ENCODE measurements around the gene SNX30. TPM values are rescaled to one million over a fixed set of nuclear protein-coding genes. Genes with fewer than 3 reads are reported as not detected.
A peak's percentile ranks its signal among the peaks of the same experiment; 100 is the strongest.

The SNX30 gene
- total RNA-seq, 1 experiment from 2014 or later = 10.2 TPM

GRCh38 chr9:112777914-112778313 is 27.4 kb downstream of the SNX30 start:
- Histone ChIP-seq H3K36me3 (no peaks in the 10 kb centered on the region), H3K27ac (no peak overlapping the region), H3K4me1 (replicated peaks) (no peaks in the 10 kb centered on the region), H3K27me3 (replicated peaks) (no peaks in the 10 kb centered on the region), H3K9me3 (replicated peaks) (no peaks in the 10 kb centered on the region), H3K4me3 (no peak overlapping the region)
- no peak for DNase-seq (ENCODE audit: low read depth in 1 of 2, low spot score in 2 of 2)

GRCh38 chr9:112780450-112781036 is 30.0 kb downstream of the SNX30 start:
- no peak overlapping the region for H3K4me3 ChIP-seq

GRCh38 chr9:112782218-112782617 is 31.7 kb downstream of the SNX30 start:
- DNase-seq (ENCODE audit: low read depth in 1 of 2, low spot score in 2 of 2) = no peak
- Histone ChIP-seq H3K36me3 (no peaks in the 10 kb centered on the region), H3K4me1 (replicated peaks) (no peaks in the 10 kb centered on the region), H3K27me3 (replicated peaks) (no peaks in the 10 kb centered on the region), H3K9me3 (replicated peaks) (no peaks in the 10 kb centered on the region), H3K27ac (no peak overlapping the region), H3K4me3 (no peak overlapping the region)

More at GRCh38 chr9:112780450-112781036, 30.0 kb downstream of the SNX30 start:
- no peaks in the 10 kb centered on the region for H3K36me3 ChIP-seq
- no peak overlapping the region for H3K27ac ChIP-seq
- H3K27me3 ChIP-seq (replicated peaks) = no peaks in the 10 kb centered on the region
- no peaks in the 10 kb centered on the region for H3K9me3 ChIP-seq (replicated peaks)
- DNase-seq (ENCODE audit: low read depth in 1 of 2, low spot score in 2 of 2) = no peak
- H3K4me1 ChIP-seq (replicated peaks) = no peaks in the 10 kb centered on the region

GRCh38 chr9:112783551-112783954 is 33.0 kb downstream of the SNX30 start:
- Histone ChIP-seq H3K9me3 (replicated peaks) (no peaks in the 10 kb centered on the region), H3K27ac (no peak overlapping the region), H3K27me3 (replicated peaks) (no peaks in the 10 kb centered on the region), H3K4me3 (no peak overlapping the region), H3K4me1 (replicated peaks) (no peaks in the 10 kb centered on the region), H3K36me3 (no peaks in the 10 kb centered on the region)
- no peak for DNase-seq (ENCODE audit: low read depth in 1 of 2, low spot score in 2 of 2)

GRCh38 chr9:112784020-112784785 is 33.6 kb downstream of the SNX30 start:
- no peaks in the 10 kb centered on the region for H3K27me3 ChIP-seq (replicated peaks)
- H3K4me1 ChIP-seq (replicated peaks) = no peaks in the 10 kb centered on the region
- no peaks in the 10 kb centered on the region for H3K9me3 ChIP-seq (replicated peaks)
- H3K36me3 ChIP-seq = no peaks in the 10 kb centered on the region
- H3K4me3 ChIP-seq = no peak overlapping the region
- no peak overlapping the region for H3K27ac ChIP-seq
- no peak for DNase-seq (ENCODE audit: low read depth in 1 of 2, low spot score in 2 of 2)

GRCh38 chr9:112785986-112786385 is 35.4 kb downstream of the SNX30 start:
- Histone ChIP-seq H3K36me3 (no peaks in the 10 kb centered on the region), H3K9me3 (replicated peaks) (no peaks in the 10 kb centered on the region), H3K27me3 (replicated peaks) (no peaks in the 10 kb centered on the region), H3K4me3 (no peak overlapping the region), H3K4me1 (replicated peaks) (no peaks in the 10 kb centered on the region), H3K27ac (no peak overlapping the region)
- DNase-seq (ENCODE audit: low read depth in 1 of 2, low spot score in 2 of 2) = no peak

- no peak overlapping the region for H3K4me3 ChIP-seq
- H3K36me3 ChIP-seq = no peaks in the 10 kb centered on the region
- no peak overlapping the region for H3K27ac ChIP-seq
- H3K4me1 ChIP-seq (replicated peaks) = no peaks in the 10 kb centered on the region
- no peaks in the 10 kb centered on the region for H3K27me3 ChIP-seq (replicated peaks)
- no peaks in the 10 kb centered on the region for H3K9me3 ChIP-seq (replicated peaks)
- DNase-seq (ENCODE audit: low read depth in 1 of 2, low spot score in 2 of 2) = no peak
Measured at GRCh38 chr9:112786829-112787520, 36.4 kb downstream of the SNX30 start.

- H3K9me3 ChIP-seq (replicated peaks) = no peaks in the 10 kb centered on the region
- no peak for DNase-seq (ENCODE audit: low read depth in 1 of 2, low spot score in 2 of 2)
Measured at GRCh38 chr9:112787978-112788377, 37.4 kb downstream of the SNX30 start.

GRCh38 chr9:112789473-112789872 is 38.9 kb downstream of the SNX30 start:
- no peak overlapping the region for H3K27ac ChIP-seq

More at GRCh38 chr9:112787978-112788377, 37.4 kb downstream of the SNX30 start:
- H3K36me3 ChIP-seq = no peaks in the 10 kb centered on the region
- H3K4me1 ChIP-seq (replicated peaks) = no peaks in the 10 kb centered on the region
- no peak overlapping the region for H3K4me3 ChIP-seq
- H3K27ac ChIP-seq = no peak overlapping the region
- H3K27me3 ChIP-seq (replicated peaks) = no peaks in the 10 kb centered on the region

GRCh38 chr9:112789891-112790774 is 39.6 kb downstream of the SNX30 start:
- no peak overlapping the region for H3K4me3 ChIP-seq
- no peaks in the 10 kb centered on the region for H3K4me1 ChIP-seq (replicated peaks)
- no peaks in the 10 kb centered on the region for H3K27me3 ChIP-seq (replicated peaks)
- DNase-seq (ENCODE audit: low read depth in 1 of 2, low spot score in 2 of 2) = no peak
- H3K36me3 ChIP-seq = no peaks in the 10 kb centered on the region
- no peaks in the 10 kb centered on the region for H3K9me3 ChIP-seq (replicated peaks)
- H3K27ac ChIP-seq = no peak overlapping the region

More at GRCh38 chr9:112789473-112789872, 38.9 kb downstream of the SNX30 start:
- DNase-seq (ENCODE audit: low read depth in 1 of 2, low spot score in 2 of 2) = no peak
- Histone ChIP-seq H3K4me1 (replicated peaks) (no peaks in the 10 kb centered on the region), H3K4me3 (no peak overlapping the region), H3K36me3 (no peaks in the 10 kb centered on the region), H3K27me3 (replicated peaks) (no peaks in the 10 kb centered on the region), H3K9me3 (replicated peaks) (no peaks in the 10 kb centered on the region)

- H3K9me3 ChIP-seq (replicated peaks) = no peaks in the 10 kb centered on the region
- H3K4me1 ChIP-seq (replicated peaks) = no peaks in the 10 kb centered on the region
- H3K27ac ChIP-seq = no peak overlapping the region
- no peak overlapping the region for H3K4me3 ChIP-seq
- DNase-seq (ENCODE audit: low read depth in 1 of 2, low spot score in 2 of 2) = no peak
- H3K36me3 ChIP-seq = no peaks in the 10 kb centered on the region
- H3K27me3 ChIP-seq (replicated peaks) = no peaks in the 10 kb centered on the region
Measured at GRCh38 chr9:112792670-112793069, 42.1 kb downstream of the SNX30 start.

GRCh38 chr9:112793213-112793810 is 42.8 kb downstream of the SNX30 start:
- peak; percentile 53 to 74 for DNase-seq (ENCODE audit: low read depth in 1 of 2, low spot score in 2 of 2)
- no peaks in the 10 kb centered on the region for H3K9me3 ChIP-seq (replicated peaks)
- no peaks in the 10 kb centered on the region for H3K27me3 ChIP-seq (replicated peaks)
- H3K36me3 ChIP-seq = no peaks in the 10 kb centered on the region
- H3K27ac ChIP-seq = no peak overlapping the region
- no peak overlapping the region for H3K4me3 ChIP-seq
- no peaks in the 10 kb centered on the region for H3K4me1 ChIP-seq (replicated peaks)

- no peaks in the 10 kb centered on the region for H3K4me1 ChIP-seq (replicated peaks)
- no peak for DNase-seq (ENCODE audit: low read depth in 1 of 2, low spot score in 2 of 2)
- no peak overlapping the region for H3K4me3 ChIP-seq
- H3K27ac ChIP-seq = no peak overlapping the region
- H3K27me3 ChIP-seq (replicated peaks) = no peaks in the 10 kb centered on the region
- H3K9me3 ChIP-seq (replicated peaks) = no peaks in the 10 kb centered on the region
- H3K36me3 ChIP-seq = no peaks in the 10 kb centered on the region
Measured at GRCh38 chr9:112794731-112795130, 44.2 kb downstream of the SNX30 start.
